GM20431 (cell line): ENCODE data around the gene ITPR2.

Experiments
- in situ Hi-C: fragments of 300-500 bp; cut with MseI, MboI; formaldehyde crosslinking; loops from one replicate; pipeline ENCODE4 v1.15.0; 2020; ENCODE audit warnings: low sequenced_read_pairs; ENCODE audit not compliant: unreplicated experiment

ITPR2 gene

GRCh38 chr12:26715232-26715631, 117.8 kb downstream of the ITPR2 start:
- in situ Hi-C loops: no loop called here

- in situ Hi-C loops: no loop called here
Observed at GRCh38 chr12:26713885-26714383, 119.1 kb downstream of the ITPR2 start.

DNA sequence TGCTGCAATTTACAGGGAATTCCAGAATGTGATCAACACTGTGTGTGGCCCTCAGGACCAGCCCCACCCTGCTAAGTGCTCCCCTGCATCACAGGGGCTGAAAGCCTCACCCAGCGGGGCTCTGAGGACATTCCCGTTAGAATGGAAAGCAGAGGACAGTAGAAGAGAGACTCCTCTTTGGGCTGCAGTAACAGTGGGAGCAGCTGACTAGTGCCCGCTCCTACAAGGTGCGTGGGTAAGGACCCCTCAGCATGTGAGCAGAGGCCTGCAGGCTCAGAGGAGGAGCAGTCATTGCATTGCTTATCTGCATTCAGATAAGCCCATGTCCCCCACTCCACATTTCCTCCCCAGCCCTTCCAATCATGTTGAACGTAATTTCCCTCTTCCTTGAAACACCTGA, 120.1 kb downstream of the ITPR2 start:
- in situ Hi-C loops: no loop called here

DNA sequence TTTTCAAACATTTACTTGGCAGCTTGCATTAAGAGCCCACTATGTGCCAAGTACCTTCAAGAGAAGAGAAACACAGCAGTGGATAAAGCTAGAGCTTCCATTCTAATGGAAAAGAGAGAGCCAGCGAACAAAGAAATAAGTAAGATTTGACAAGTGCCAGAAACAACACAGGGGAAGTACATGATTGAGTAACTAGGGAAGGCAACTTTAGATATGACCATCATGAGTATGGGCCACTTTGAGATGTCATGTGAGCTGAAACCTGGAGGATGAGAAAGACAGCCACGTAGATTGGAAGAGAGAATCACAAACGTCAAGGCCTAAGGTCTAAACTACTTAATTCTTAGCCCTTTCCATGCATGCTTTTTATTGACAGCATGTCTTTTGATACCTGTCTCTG, 121.4 kb downstream of the ITPR2 start:
- in situ Hi-C loops: no loop called here

DNA sequence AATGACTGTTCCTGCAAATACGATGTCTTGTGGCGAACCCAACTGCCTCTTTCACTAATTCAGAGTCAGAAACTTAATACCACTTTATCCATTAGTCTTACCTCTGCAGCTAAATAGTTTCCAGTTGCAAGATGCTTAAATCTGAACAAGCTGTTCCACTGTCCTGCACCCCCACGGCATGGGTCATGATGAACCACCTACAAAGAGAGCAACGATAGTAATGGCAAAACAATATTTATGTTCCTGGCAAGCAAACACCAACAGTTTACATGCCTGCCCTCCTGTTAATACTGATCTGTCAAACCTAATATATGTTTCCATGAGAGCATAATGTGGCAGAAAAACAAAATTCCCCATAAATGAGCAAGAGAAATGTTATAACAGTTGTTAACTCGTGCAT, 121.9 kb downstream of the ITPR2 start:
- in situ Hi-C loops: no loop called here

GRCh38 chr12:26705851-26706250, 127.1 kb downstream of the ITPR2 start:
- in situ Hi-C loops: no loop called here

- in situ Hi-C loops: no loop called here
Observed at GRCh38 chr12:26704684-26705460, 128.1 kb downstream of the ITPR2 start.

GRCh38 chr12:26704214-26704613, 128.8 kb downstream of the ITPR2 start:
- in situ Hi-C loops: no loop called here

DNA sequence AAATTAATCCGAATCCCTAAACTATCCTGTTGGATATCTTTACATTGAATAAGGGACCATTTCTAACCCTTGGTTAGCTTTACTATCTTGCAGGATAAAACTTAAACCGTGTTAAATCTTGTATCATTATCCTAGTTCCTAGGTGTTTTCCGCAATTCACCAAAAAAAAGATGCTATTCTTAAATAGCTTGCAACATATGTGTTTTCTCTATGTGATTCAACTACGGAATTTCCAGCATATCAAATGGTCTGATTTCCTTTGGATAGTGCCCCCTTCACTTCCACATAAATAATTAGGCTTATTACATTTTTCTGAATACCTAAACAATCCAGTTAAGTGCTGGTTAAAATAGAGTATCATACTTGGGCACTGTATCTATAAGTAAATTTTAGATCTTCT, 130.3 kb downstream of the ITPR2 start:
- in situ Hi-C loops: no loop called here

GRCh38 chr12:26701604-26702215, 131.3 kb downstream of the ITPR2 start:
- in situ Hi-C loops: no loop called here

DNA sequence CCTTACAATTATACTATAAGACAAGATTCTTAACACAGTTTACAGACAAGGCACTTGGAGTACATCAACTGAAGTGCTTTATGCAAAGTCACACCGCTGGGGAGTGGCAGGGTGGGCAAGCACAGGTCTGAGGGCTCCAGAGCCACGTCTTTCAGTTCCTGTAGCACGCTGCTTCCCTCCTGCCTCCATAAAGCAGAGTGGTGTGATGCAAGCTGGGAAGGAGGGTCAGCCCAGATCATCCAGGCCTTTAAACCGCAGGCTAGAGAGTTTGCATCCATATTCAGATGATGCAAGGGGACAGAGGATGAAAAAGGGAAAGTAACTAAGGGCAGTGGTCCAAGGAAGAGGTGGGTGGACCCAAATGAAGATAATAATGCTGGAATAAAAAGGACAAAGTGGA, 132.6 kb downstream of the ITPR2 start:
- in situ Hi-C loops: no loop called here

GRCh38 chr12:26699237-26699636, 133.8 kb downstream of the ITPR2 start:
- in situ Hi-C loops: no loop called here

DNA sequence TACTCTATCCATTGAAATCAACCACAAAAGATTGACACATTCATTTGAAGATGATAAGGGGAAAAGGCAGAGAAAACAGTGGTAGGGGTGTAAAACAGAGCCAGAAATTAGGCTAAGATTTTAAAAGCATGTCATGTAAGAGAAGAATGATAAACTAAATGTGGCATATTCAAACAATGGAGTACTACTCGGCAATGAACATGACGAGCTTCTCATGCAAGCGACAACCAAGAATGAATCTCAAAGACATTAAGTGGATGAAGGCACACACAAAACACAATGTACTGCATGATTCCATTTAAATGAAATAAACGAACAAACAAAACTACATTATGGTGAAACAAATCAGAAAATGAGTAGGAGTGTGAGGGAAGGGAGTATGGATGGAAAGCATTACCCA, 134.8 kb downstream of the ITPR2 start:
- in situ Hi-C loops: no loop called here

DNA sequence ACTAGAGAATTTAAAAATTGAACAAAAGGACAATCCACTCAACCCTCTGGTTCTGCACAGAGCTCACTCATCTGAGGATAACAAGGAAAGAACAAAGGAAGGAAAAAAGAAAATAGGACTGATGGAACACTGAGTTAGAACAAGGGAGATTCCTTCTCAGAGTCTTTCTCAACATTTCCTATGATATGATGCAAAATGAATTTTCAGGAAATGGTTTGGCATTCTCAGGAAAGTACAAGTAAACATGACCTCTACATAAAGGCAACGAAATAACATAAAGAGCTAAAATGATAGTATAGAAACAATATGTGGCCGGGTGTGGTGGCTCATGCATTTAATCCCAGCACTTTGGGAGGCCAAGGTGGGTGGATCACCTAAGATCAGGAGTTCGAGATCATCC, 135.8 kb downstream of the ITPR2 start:
- in situ Hi-C loops: no loop called here

DNA sequence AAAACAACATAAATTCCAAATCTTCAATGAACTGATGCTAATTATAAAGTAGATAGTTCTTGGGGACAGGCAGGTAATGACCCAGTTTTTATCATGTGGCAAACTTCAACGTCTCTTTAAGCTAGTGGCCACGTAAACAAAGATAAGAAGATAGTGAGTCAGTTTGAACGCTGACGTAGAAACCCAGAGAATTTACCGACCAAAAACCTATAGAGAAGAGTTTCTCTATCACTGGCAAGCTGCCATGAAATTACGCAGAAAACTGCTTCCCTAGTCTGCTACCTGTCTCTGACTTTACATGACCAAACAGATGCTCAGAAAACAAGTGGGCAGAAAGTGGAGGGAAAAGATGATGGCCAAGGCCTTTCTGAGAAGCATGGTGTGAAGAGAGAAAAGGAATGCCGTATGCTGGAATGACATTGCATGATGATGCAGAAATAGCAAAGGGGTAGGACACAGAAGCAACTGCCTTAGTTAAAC, 136.3 kb downstream of the ITPR2 start:
- in situ Hi-C loops: no loop called here

DNA sequence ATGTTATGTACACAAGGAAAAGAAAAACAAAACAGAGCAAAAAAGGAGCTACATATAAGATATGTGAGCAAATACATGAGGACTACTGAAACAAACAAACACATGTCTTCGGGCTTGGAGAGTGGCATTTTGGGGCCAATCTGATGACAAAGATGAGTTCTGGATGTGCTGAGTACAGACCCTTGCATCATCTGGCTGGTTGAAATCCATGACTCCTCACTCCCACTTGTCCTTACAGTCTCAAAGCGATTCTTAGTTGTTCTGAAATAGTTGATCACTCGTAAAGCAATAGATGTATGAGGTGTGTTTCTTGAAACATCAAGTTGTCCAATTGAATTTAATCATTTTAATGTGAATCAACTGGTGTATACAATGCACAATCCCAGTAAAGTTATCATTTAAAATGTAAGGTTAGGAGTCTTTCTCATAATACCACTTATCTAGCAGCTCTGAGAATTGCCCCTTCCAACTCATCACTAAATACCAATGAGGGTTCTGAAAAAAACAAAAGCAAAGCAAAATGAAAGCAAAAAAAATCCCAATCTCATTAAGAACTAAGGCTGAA, 136.9 kb downstream of the ITPR2 start:
- in situ Hi-C loops: no loop called here

DNA sequence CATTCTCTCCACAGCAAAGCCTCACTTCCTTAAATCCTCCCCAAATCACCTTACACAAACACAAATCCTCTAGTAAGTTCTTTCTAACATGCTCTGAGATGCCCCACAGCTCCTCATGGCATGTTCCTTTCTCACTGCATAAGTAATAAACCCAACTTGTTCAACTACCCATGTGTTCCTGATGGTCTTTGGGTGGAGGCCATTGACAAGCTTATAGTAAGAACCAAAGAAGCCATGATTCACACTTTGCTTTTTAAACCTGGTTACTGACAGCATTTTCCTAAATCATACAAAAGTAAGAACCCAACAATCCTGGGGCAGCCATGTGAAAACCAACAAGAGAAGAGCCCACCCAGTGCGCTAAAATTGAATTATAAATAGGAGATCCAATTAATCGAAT, 138.6 kb downstream of the ITPR2 start:
- in situ Hi-C loops: no loop called here

- in situ Hi-C loops: no loop called here
Observed at GRCh38 chr12:26692407-26692806, 140.6 kb downstream of the ITPR2 start.

DNA sequence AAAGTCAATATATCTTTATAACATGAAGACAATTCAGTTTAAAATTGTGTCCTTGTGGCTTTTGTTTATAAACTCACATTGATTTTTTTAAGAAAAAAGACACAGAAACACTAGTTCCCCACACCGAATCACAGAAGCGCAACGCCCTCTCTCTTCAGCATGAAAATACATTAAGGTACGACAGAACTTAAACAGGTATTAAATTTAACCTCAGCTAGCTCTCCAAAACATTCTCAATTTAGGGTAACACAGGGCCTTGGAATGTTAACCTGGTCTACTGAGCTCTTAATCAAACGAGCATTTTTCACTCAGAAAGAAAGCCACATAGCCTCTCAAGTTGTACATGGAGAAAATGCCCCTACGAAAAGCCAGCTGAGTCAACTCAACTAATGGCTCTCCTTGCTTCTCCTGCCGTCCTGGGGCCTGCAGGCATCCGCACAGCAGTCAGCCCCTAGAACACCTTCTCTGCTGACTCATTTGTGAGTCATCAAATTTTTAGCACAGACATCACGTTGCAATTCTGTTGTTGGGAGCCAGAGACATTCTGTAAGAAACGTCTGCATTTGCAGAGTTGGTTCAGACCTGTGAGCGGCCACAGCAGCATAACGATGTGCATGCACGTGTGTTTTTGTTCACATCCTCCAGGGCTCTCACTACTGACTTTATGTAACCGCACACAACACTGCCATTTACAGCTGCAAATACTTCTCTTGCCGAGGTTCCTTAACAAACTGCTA, 141.6 kb downstream of the ITPR2 start:
- in situ Hi-C loops: no loop called here

DNA sequence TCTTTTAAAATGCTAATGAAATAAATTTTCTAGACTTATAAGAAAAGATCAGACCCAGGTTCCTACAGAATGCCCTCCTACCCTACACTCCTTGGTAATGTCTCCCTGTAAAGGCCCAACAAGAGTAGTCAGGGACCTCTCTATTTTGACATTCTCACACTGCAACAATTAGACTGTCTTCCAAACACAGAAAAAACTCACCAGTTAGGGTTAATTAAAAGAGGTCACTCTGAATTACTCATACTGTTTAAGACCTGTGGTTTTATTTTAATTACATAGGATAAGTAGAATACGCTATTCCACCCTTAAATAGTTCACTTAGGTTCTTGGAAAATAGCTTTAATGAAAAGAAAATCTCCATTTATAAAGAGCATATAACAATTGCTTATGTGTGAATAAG, 142.4 kb downstream of the ITPR2 start:
- in situ Hi-C loops: no loop called here
